Mesothelial cell of epicardium (in vitro differentiated cells): ENCODE measurements around the gene CEP164. TPM values are rescaled to one million over a fixed set of nuclear protein-coding genes. Genes with fewer than 3 reads are reported as not detected.

Experiments
- DNase-seq, 2 experiments: peaks; one replicate each; pipeline ENCODE4 v3.0.0; 2021; ENCODE audit warnings: low spot score in 2 of 2; ENCODE audit not compliant: unreplicated experiment in 2 of 2
- H3K27ac Mint-ChIP-seq: 2 replicates; pipeline ENCODE4 v1.8.0; 2021; ENCODE audit warnings: mixed read lengths
- H3K27me3 Mint-ChIP-seq: 2 replicates; pipeline ENCODE4 v1.8.0; 2021; ENCODE audit warnings: low read depth, mixed read lengths
- H3K36me3 Mint-ChIP-seq: 2 replicates; pipeline ENCODE4 v1.8.0; 2021; ENCODE audit warnings: mixed read lengths
- H3K4me1 Mint-ChIP-seq: 2 replicates; pipeline ENCODE4 v1.8.0; 2021; ENCODE audit warnings: mixed read lengths
- H3K4me3 Mint-ChIP-seq: 2 replicates; pipeline ENCODE4 v1.8.0; 2021; ENCODE audit warnings: mild to moderate bottlenecking, moderate library complexity, mixed read lengths
- H3K9me3 Mint-ChIP-seq: 2 replicates; pipeline ENCODE4 v1.8.0; 2021; ENCODE audit warnings: mixed read lengths
- total RNA-seq: library from RNA; stranded (reverse); gene quantifications from 3 replicates; pipeline ENCODE4 v1.2.1, GENCODE V29; 2021
- TF ChIP-seq, protein P1 (sequence below): fragments of 200-600 bp; sonication (generic); IDR thresholded peaks from one replicate; pipeline ENCODE4 v1.5.0; 2021; ENCODE audit warnings: antibody characterized with exemption; ENCODE audit not compliant: unreplicated experiment

The CEP164 gene
- total RNA-seq, 1 donor from 2014 or later = 51.1 TPM

DNA sequence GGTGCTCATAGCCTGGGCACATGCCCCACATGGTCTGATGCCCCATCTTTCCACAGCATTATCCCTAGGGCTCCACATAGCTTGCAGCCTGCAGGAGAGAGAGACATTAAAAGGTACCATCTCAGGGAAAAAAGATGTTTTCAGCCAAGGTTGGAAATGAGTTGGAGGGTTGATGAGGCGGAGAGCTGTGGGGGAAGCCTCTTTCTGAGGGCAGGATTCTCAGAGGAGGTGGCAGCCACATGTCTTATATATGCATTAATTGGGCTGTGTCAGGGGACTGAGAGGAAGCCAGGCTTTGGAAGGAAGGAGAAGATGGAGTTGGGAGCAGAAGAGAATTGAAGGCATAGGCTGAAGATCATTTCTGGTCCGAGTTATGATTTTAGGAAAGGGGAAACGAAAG, 57.8 kb downstream of the CEP164 start:
- DNase-seq = no peak
- no peaks in the 10 kb centered on the region for H3K9me3 Mint-ChIP-seq
- TF ChIP-seq, protein P1, sequence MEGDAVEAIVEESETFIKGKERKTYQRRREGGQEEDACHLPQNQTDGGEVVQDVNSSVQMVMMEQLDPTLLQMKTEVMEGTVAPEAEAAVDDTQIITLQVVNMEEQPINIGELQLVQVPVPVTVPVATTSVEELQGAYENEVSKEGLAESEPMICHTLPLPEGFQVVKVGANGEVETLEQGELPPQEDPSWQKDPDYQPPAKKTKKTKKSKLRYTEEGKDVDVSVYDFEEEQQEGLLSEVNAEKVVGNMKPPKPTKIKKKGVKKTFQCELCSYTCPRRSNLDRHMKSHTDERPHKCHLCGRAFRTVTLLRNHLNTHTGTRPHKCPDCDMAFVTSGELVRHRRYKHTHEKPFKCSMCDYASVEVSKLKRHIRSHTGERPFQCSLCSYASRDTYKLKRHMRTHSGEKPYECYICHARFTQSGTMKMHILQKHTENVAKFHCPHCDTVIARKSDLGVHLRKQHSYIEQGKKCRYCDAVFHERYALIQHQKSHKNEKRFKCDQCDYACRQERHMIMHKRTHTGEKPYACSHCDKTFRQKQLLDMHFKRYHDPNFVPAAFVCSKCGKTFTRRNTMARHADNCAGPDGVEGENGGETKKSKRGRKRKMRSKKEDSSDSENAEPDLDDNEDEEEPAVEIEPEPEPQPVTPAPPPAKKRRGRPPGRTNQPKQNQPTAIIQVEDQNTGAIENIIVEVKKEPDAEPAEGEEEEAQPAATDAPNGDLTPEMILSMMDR = no peak
- no peaks in the 10 kb centered on the region for H3K4me1 Mint-ChIP-seq
- H3K27ac Mint-ChIP-seq = no peak overlapping the region
- H3K4me3 Mint-ChIP-seq = no peak overlapping the region
- H3K36me3 Mint-ChIP-seq = peaks cover 24% of the 10 kb centered on the region
- H3K27me3 Mint-ChIP-seq = no peaks in the 10 kb centered on the region

GRCh38 chr11:117385906-117386305, 58.3 kb downstream of the CEP164 start:
- peaks cover 23% of the 10 kb centered on the region for H3K36me3 Mint-ChIP-seq
- H3K4me3 Mint-ChIP-seq = no peak overlapping the region
- DNase-seq = no peak
- H3K9me3 Mint-ChIP-seq = no peaks in the 10 kb centered on the region
- TF ChIP-seq, protein P1 = no peak
- no peaks in the 10 kb centered on the region for H3K27me3 Mint-ChIP-seq
- no peaks in the 10 kb centered on the region for H3K4me1 Mint-ChIP-seq
- H3K27ac Mint-ChIP-seq = no peak overlapping the region

GRCh38 chr11:117387992-117388755, 60.5 kb downstream of the CEP164 start:
- Mint-ChIP-seq H3K4me3 (no peak overlapping the region), H3K9me3 (no peaks in the 10 kb centered on the region), H3K27me3 (no peaks in the 10 kb centered on the region), H3K36me3 (peaks cover 21% of the 10 kb centered on the region), H3K27ac (no peak overlapping the region), H3K4me1 (no peaks in the 10 kb centered on the region)
- TF ChIP-seq, protein P1 = no peak
- DNase-seq = no peak

DNA sequence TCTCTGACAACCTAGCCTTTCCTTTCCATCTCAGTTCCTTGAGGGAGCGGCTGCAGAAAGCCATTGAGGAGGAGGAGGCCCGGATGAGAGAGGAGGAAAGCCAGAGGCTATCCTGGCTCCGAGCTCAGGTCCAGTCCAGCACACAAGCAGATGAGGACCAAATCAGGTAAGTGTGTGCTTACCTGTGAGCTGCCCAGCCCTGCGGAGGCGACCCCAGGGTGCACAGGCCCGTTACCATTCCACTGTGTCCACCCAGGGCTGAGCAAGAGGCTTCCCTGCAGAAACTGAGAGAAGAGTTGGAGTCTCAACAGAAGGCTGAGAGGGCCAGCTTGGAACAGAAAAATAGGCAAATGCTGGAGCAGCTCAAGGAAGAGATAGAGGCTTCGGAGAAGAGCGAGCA, 63.1 kb downstream of the CEP164 start:
- H3K9me3 Mint-ChIP-seq = no peaks in the 10 kb centered on the region
- H3K27me3 Mint-ChIP-seq = no peaks in the 10 kb centered on the region
- H3K36me3 Mint-ChIP-seq = peaks cover 32% of the 10 kb centered on the region
- no peak for DNase-seq
- no peak overlapping the region for H3K27ac Mint-ChIP-seq
- no peaks in the 10 kb centered on the region for H3K4me1 Mint-ChIP-seq
- TF ChIP-seq, protein P1 = no peak
- H3K4me3 Mint-ChIP-seq = no peak overlapping the region

GRCh38 chr11:117391181-117391580, 63.5 kb downstream of the CEP164 start:
- TF ChIP-seq, protein P1 = no peak
- no peak overlapping the region for H3K27ac Mint-ChIP-seq
- H3K27me3 Mint-ChIP-seq = no peaks in the 10 kb centered on the region

More at GRCh38 chr11:117391181-117391580, 63.5 kb downstream of the CEP164 start:
- no peaks in the 10 kb centered on the region for H3K9me3 Mint-ChIP-seq
- DNase-seq = no peak
- peaks cover 35% of the 10 kb centered on the region for H3K36me3 Mint-ChIP-seq
- H3K4me3 Mint-ChIP-seq = no peak overlapping the region
- no peaks in the 10 kb centered on the region for H3K4me1 Mint-ChIP-seq
